SU-DHL-6 (cell line): ENCODE measurements around the gene NAE1.

Experiments
- H2AFZ ChIP-seq: fragments of 200-600 bp; sonication (generic); 2 replicates; pipeline ENCODE4 v1.6.1; 2014; ENCODE audit warnings: low read depth, mild to moderate bottlenecking, moderate library complexity, mixed read lengths, antibody characterized with exemption, low read length; ENCODE audit not compliant: severe bottlenecking
- H3F3A ChIP-seq: fragments of 200-600 bp; shearing (Covaris generic); 2 replicates; pipeline ENCODE4 v1.6.0; 2016; ENCODE audit warnings: antibody characterized with exemption, mild to moderate bottlenecking; ENCODE audit not compliant: insufficient read depth
- H3K27ac ChIP-seq: fragments of 200-600 bp; sonication (generic); 2 replicates; pipeline ENCODE4 v1.5.1; 2016; ENCODE audit warnings: low read depth, mild to moderate bottlenecking, low read length, moderate library complexity, mixed read lengths
- H3K27me3 ChIP-seq: fragments of 200-600 bp; sonication (generic), shearing (Covaris generic); 2 replicates; pipeline ENCODE4 v1.6.0; 2014; ENCODE audit warnings: mild to moderate bottlenecking, low read length
- H3K36me3 ChIP-seq: fragments of 200-600 bp; sonication (generic); 2 replicates; pipeline ENCODE4 v1.6.1; 2014; ENCODE audit warnings: mild to moderate bottlenecking, low read length, mixed read lengths
- H3K4me2 ChIP-seq: fragments of 300-600, 200-600 bp; shearing (Covaris generic), sonication (generic); 2 replicates; pipeline ENCODE4 v1.6.0; 2014; ENCODE audit warnings: low read length, low read depth, mild to moderate bottlenecking; ENCODE audit not compliant: poor library complexity, severe bottlenecking
- H3K4me3 ChIP-seq: fragments of 200-600 bp; sonication (generic); 2 replicates; pipeline ENCODE4 v1.5.1; 2014; ENCODE audit warnings: antibody characterized with exemption, low read length, mild to moderate bottlenecking, mixed read lengths; ENCODE audit not compliant: insufficient read depth, poor library complexity, severe bottlenecking
- H3K79me2 ChIP-seq: fragments of 200-600 bp; sonication (generic); 2 replicates; pipeline ENCODE4 v1.6.1; 2014; ENCODE audit warnings: mild to moderate bottlenecking, low read length, moderate library complexity; ENCODE audit not compliant: insufficient read depth
- H3K9ac ChIP-seq: fragments of 200-600 bp; sonication (generic); 2 replicates; pipeline ENCODE4 v1.7.0; 2014; ENCODE audit warnings: mild to moderate bottlenecking, low read length
- H3K9me2 ChIP-seq: fragments of 200-600 bp; sonication (generic); replicated peaks from 2 replicates; pipeline ENCODE4 v1.6.1; 2014; ENCODE audit warnings: low read length; ENCODE audit not compliant: insufficient read depth
- H3K9me3 ChIP-seq: fragments of 200-600 bp; sonication (generic); 2 replicates; pipeline ENCODE4 v1.6.1; 2014; ENCODE audit warnings: low read length, mixed read lengths; ENCODE audit not compliant: insufficient read depth
- H4K20me1 ChIP-seq: fragments of 200-600 bp; sonication (generic); 2 replicates; pipeline ENCODE4 v1.6.1; 2014; ENCODE audit warnings: low read depth, mild to moderate bottlenecking, antibody characterized with exemption, low read length, moderate library complexity, mixed read lengths
- EZH2phosphoT487 ChIP-seq: fragments of 200-600 bp; sonication (generic), shearing (Covaris generic); conservative IDR thresholded peaks from 2 replicates; pipeline ENCODE4 v1.6.1; 2018; ENCODE audit warnings: mild to moderate bottlenecking, antibody characterized with exemption, low read length, moderate library complexity, mixed read lengths
- TF ChIP-seq, protein P1 (sequence below): fragments of 200-600 bp; sonication (generic); IDR thresholded peaks from one replicate; pipeline ENCODE4 v1.5.1; 2017; ENCODE audit warnings: antibody characterized with exemption, mild to moderate bottlenecking, low read length, moderate library complexity; ENCODE audit not compliant: insufficient read depth, poor library complexity, severe bottlenecking

NAE1 gene

DNA sequence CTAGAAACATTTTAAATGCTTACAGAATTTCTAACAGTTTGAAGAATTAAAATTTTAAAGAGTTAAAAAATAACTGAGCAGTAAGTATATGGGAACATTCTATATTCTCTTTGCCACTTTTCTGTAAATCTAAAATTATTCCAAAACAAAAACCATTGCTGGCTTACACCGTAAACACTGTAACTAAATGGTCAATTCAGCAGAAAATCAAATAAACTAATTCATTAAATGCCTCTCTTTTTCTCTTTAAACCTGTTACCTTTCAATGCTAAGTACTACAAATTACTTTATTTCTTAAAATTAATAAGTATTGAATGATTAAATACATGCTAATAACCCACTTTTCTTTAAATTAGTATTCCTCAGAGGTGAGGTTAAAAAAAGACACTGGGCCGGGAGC is 43.3 kb downstream of the NAE1 start:
- H3K4me3 ChIP-seq, result no peak overlapping the region
- no peak overlapping the region for H3K9ac ChIP-seq
- no peaks in the 10 kb centered on the region for H3K27me3 ChIP-seq
- TF ChIP-seq EZH2phosphoT487, result no peak
- TF ChIP-seq, protein P1, sequence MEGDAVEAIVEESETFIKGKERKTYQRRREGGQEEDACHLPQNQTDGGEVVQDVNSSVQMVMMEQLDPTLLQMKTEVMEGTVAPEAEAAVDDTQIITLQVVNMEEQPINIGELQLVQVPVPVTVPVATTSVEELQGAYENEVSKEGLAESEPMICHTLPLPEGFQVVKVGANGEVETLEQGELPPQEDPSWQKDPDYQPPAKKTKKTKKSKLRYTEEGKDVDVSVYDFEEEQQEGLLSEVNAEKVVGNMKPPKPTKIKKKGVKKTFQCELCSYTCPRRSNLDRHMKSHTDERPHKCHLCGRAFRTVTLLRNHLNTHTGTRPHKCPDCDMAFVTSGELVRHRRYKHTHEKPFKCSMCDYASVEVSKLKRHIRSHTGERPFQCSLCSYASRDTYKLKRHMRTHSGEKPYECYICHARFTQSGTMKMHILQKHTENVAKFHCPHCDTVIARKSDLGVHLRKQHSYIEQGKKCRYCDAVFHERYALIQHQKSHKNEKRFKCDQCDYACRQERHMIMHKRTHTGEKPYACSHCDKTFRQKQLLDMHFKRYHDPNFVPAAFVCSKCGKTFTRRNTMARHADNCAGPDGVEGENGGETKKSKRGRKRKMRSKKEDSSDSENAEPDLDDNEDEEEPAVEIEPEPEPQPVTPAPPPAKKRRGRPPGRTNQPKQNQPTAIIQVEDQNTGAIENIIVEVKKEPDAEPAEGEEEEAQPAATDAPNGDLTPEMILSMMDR, result no peak
- H3K79me2 ChIP-seq, result no peaks in the 10 kb centered on the region
- H3F3A ChIP-seq, result no peaks in the 10 kb centered on the region
- H3K27ac ChIP-seq, result no peak overlapping the region
- no peaks in the 10 kb centered on the region for H3K9me3 ChIP-seq
- no peak overlapping the region for H3K4me2 ChIP-seq
- no peaks in the 10 kb centered on the region for H3K36me3 ChIP-seq
- H3K9me2 ChIP-seq, result no peaks in the 10 kb centered on the region
- H2AFZ ChIP-seq, result no peak overlapping the region
- no peaks in the 10 kb centered on the region for H4K20me1 ChIP-seq

DNA sequence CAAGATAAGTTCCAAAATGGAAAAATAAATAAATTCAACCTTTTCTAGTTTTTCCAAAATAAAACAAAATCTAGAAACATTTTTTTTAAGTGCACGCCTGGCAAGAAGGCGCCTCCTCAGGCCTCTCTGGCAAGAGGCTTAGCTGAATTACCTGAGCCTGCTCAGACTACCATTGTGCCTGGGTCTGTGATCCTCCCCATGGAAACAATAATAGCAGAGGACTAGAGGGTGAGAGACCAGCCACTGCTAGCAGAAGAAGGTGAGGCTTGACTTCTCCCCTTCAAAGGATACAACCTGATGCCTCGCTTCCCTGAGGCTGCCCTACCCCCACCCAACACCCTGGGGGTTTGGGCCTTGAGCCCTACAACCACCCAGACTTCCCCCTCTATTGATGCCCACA is 44.2 kb downstream of the NAE1 start:
- Histone ChIP-seq H2AFZ (no peak overlapping the region), H3K36me3 (no peaks in the 10 kb centered on the region), H3K9me2 (no peaks in the 10 kb centered on the region), H3K27ac (no peak overlapping the region), H3F3A (no peaks in the 10 kb centered on the region), H3K4me2 (no peak overlapping the region), H3K27me3 (no peaks in the 10 kb centered on the region), H3K9ac (no peak overlapping the region), H4K20me1 (no peaks in the 10 kb centered on the region), H3K4me3 (no peak overlapping the region), H3K9me3 (no peaks in the 10 kb centered on the region), H3K79me2 (no peaks in the 10 kb centered on the region)
- TF ChIP-seq, protein P1, result no peak
- no peak for TF ChIP-seq EZH2phosphoT487

DNA sequence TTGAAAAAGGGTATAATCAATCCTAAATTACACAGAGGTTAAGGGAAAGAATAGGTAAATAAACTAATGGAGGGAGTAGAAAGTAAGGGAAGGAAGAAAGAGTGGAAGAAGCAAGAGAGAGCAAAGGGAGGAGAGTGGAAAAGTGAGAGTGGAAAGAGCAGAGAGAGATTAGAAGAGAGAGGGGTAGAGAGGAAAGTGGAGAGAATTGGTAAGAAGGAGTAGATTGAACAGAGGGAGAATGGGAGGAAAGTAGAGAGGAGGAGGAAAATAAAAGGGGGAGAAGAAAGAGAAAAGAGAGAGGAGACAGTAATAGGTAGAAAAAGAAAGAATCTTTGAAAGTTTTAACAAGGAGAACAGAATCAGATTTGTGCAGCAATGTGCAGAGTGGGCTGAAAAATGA is 54.3 kb downstream of the NAE1 start:
- Histone ChIP-seq H3K79me2 (no peaks in the 10 kb centered on the region), H3K4me2 (no peak overlapping the region), H3K4me3 (no peak overlapping the region), H3K27ac (no peak overlapping the region), H3K9me3 (no peaks in the 10 kb centered on the region), H4K20me1 (no peaks in the 10 kb centered on the region), H2AFZ (no peak overlapping the region), H3K9ac (no peak overlapping the region), H3K27me3 (no peaks in the 10 kb centered on the region), H3F3A (no peaks in the 10 kb centered on the region), H3K36me3 (no peaks in the 10 kb centered on the region), H3K9me2 (no peaks in the 10 kb centered on the region)
- no peak for TF ChIP-seq EZH2phosphoT487
- TF ChIP-seq, protein P1, result no peak
